GM12891 (cell line): ENCODE results near the gene FBXL17.

Experiments used
- PAX5 ChIP-seq: IDR thresholded peaks from 2 replicates; pipeline ENCODE4 v1.6.1; 2011; ENCODE audit warnings: low read length, moderate library complexity, mild to moderate bottlenecking; ENCODE audit not compliant: insufficient read depth, severe bottlenecking
- POLR2A ChIP-seq: IDR thresholded peaks from 2 replicates; pipeline ENCODE4 v1.6.1; 2011; ENCODE audit warnings: low read depth, low read length, control low read depth
- POLR2AphosphoS5 ChIP-seq: IDR thresholded peaks from 2 replicates; pipeline ENCODE4 v1.6.1; 2011; ENCODE audit warnings: low read depth, low read length, control low read depth
- POU2F2 ChIP-seq: IDR thresholded peaks from 2 replicates; pipeline ENCODE4 v1.6.1; 2011; ENCODE audit warnings: low read depth, mild to moderate bottlenecking, control low read depth, low read length, moderate library complexity
- SPI1 ChIP-seq: IDR thresholded peaks from 2 replicates; pipeline ENCODE4 v1.6.1; 2011; ENCODE audit warnings: low read depth, low read length, control low read depth
- TAF1 ChIP-seq: IDR thresholded peaks from 2 replicates; pipeline ENCODE4 v1.6.1; 2011; ENCODE audit warnings: low read depth, low read length, control low read depth

- no peak for TF ChIP-seq SPI1
- TF ChIP-seq POLR2A = no peak
- no peak for TF ChIP-seq POLR2AphosphoS5
- no peak for TF ChIP-seq POU2F2
- no peak for TF ChIP-seq TAF1
- TF ChIP-seq PAX5 = no peak
These were observed 505.0 kb downstream of the FBXL17 start for GRCh38 chr5:107876906-107877305.
